GM21528 (cell line): Measurements from ENCODE around the gene STX18.

Experiments
- ATAC-seq: cut with Tn5 transposase; IDR thresholded peaks from one replicate; pipeline ENCODE4 v1.9.1; 2021; ENCODE audit warnings: mild to moderate bottlenecking, moderate library complexity; ENCODE audit not compliant: unreplicated experiment, low FRiP score

STX18 gene

DNA sequence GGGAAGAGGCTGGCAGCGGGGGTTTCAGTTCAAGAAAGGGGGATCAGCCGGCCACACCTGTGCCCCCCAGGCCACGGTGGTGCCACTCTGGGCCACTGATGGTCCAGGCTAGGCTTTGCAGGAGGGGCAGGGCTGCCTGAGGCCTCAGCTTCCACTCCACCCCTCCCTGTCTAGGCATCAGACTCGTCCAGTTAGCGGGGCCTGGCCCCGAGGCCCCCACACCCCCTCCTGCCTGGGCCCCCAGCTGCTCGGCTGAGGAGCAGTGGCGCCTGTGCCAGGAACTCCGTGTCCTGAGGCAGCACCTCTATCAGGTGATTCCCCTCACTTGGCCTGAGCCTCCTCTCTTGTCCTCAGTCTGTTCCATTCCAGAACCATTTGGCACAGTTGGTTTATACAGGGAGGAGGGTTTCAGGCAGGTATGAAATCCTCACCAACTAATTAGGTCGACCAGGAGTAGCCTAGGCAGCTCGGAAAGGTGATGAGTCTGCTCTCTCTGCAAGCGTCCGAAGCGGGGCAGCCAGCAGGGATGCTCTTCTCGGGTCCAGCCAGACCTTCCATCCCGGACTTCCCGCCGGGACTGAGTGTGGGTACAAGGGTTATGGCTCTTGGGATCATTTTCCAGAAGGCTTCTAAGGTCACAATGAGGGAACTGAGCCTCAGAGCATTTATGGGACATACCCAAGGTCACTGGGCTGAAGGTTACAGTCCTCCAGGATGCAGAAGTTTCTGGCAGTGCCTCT, 152.8 kb downstream of the STX18 start:
- ATAC-seq = no peak

DNA sequence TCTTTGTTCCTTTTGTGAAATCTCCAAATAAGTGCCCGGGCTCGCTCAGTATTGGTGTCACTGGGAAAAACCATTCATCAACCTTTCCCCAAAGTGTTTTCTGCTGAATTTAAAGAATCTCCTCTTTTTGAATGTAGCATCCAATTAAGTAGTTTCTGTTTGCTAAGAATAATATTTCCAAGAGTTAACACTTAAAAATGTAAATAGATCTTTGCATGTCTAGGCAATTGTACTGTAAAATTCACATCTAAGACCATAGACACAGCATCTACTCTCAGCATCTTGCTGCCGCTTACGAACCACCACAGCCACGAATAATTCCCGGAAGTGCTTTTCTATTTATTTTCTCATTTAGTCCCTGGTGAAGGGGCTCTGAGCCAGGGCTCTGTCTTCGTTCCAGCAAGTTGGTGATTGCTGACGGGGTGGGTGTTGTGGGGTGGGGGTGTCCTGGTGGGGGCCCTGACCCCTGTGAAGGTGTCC, 153.5 kb downstream of the STX18 start:
- ATAC-seq = no peak

DNA sequence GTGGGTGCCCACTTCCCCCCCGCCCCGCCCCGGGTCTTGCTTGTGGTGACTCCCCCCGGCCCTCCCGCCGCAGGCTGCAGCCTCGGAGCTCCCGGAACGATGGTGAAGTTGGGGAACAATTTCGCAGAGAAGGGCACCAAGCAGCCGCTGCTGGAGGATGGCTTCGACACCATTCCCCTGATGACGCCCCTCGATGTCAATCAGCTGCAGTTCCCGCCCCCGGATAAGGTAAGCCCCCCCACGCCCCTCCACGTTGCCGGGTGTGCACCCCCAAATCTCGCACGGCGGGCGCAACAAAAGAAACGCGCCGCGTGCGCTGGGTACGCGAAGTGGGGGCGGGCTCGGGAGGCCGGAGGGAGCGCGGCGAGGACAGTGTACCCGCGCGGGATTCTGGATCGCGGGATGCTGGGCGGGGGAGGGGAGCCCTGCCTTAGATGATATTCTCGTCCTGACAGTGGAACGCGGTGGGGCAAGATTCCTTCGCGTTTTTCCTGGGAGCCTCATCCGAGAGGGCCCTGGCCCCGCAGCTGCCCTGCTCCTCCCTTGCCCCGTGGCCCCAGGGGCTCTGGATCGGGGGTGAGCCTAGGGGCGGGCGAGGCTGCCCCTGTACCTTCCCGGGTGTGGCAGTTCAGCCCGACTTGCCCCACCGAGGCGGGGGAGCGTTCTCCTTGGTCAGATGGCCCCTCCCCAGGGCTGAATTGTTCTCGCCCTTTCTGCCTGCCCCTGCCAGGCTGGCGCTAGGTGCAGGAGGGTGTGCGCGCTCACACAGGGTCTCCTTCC, 154.1 kb downstream of the STX18 start:
- no peak for ATAC-seq

DNA sequence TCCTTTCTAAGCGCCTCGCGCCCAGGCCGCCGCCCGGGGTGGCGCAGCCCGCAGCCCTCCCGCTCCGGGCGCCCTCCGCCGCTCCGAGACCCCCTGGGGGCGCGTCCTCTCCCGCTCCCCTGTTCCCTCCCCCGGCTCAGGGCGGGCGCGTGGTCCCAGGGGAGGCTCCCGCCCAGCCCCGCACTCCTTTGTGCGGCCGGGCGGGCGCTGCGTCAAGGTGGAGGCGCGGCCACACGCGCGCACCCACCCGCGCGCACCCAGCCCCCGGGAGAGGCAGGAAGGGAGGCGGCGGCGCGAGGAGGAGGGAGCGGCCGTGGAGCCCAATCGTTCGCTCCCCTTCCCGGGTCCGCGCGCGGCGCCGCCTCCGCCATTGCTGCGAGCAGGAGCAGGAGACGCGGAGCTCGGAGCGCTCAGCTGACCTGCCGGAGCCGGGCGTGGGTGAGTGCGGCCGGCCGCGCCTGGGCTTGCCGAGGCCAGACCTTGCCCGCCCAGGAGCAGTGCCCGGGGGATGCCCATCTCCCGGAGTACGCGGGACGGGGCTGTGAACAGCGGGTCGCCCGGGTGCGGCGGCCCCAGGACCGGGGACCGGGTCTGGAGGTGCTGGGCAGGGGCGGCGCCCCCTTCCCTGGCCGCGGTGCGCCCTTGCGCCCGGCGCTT, 155.0 kb downstream of the STX18 start, which contains the start of gene NSG1:
TSS of gene NSG1 (plus strand) at position 367 of the 657 bp plus-strand sequence. CDS start 528 bp downstream, outside the sequence.
- no peak for ATAC-seq

DNA sequence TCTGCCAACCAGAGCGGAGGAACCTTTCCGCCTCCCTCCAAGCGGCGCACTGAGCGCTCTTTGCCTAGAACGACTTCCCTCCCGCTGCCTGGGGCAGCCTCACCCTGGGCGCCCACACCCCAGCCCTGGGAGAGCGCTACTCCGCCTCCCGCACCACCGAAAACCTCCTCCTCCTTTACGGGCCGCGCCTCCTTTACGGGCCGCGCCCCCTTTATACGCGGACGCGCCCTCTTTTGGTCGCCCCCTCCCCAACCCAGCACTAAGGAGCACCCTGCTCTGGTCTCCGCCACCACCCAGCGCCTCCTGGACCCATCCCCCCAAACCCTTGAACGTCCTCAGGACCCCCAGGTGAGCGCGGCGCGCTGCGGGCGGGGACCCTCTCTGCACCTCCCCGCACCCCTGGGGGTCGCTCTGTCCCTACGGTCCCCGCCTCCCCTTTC, 155.5 kb downstream of the STX18 start:
- no peak for ATAC-seq

DNA sequence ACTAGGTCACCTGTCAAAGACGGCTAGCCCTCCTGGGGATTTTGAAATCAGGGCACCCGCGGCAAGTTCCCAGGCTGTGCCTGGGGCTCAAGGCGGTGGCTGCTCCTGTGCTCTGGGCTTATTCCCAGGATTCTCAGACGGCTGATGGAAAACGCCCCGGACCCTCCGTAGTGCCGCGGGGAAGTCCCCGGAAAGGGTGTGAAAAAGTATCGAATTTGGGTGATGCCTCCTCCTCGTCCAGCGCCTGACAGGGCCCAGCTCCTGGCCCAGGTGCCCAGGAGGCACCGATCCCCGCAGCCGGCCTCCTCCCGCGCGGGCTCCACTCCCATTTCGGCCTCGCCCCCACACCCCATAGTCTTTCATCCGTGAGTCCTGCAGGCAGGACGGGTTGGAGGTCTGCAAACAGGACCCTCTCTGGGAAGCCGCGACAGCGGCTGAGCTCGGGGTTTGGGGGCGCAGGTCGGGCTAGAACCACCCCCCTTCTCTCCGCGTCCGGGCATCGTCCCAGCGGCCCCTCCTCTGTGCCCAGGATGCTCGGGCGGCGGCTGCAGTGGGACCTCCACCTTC, 156.0 kb downstream of the STX18 start:
- no peak for ATAC-seq

DNA sequence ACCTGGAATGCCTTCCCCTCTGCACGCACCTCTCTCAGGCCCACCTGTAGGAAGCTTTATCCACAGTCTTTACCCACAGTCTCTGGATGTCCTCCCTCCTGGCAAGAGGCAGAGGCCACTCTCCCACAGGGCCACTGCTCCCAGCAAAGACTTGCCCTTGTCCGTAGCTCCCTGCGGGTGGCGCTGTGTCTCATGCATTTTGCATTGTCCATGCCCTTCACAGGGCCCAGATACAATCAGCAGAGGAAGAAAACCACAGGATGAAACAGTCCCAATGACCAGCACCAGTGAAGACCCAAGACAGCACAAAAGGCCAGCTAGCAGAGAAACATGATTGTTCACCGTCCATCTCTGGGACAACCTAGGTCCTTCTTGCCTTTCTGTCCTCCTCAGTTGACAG, 157.0 kb downstream of the STX18 start:
- no peak for ATAC-seq

DNA sequence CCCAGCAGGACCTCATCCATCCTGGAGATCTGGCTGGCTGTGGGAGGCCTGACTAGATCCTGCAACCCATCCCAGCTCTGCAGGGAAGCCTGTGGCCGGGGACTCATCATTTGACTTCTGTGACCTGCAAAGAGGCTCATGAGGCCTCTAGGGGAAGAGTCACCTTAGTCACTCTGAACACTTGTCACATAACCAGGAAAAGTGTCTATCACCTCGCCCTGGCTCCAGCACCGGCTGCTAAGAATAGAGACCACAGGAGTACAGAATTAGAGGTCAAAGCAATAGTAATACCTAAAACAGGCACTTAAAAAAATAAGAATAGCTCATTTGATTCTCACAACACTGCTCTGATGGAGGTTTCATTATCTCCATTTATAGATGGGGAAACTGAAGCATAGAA, 158.8 kb downstream of the STX18 start:
- ATAC-seq = no peak

DNA sequence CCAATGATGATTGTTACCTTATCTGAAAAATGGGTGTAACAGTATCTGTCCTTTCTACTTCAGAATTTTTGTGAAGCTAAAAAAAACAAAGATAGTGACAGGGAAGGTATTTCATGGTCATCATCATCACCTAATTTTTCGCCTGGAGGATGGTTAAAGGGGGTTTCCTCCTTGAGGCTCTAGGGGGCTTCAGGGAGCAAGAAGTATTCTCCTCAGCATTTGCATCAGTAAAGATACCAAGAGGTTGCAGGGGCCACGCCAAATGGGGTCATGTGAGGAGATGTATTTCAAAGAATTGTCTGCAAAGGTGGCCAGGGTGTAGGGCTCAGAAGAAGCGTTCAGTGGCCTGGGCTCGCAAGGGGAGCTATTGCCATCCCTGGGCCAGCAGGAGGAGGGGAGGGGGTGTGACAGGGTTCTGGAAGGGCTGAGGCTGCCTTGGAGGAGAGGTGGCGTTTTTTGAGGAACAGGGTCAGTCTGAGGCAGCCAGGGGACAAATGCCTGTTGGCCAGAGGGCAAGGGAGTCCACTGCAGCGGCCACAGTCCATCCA, 162.2 kb downstream of the STX18 start:
- no peak for ATAC-seq

DNA sequence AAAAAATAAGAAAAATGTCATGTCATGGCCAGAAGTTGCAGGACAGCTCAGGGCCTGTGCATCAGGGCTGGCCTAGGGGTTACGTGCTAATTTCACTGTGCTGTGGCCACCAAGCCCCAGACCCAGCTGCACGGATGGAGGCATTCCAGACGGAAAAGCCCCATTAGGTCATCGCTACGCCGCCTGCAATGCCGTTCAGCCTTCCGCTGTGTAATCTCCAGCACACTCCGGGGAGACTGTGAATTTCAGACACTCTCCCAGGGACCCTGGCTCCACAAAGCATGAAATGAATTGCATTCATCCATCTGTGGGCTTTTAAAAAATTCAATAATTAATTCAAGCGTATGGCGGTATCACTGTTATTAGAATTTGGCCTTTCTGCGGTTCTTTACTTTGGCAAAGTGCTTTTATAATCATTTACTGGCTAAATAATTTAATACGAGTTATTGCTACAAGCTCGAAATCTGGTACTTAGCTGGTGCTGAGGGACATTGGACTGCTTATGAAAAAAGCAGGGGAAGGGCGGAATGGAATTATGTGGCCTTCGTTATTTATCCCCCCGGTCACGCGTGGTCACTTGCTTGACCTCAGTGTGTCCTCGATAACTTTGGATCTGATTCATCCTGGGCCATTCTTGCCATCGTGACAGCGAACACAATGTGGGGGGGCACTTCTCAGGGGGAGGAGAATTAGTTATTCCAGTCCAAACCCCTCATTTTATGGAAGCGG, 164.0 kb downstream of the STX18 start:
- ATAC-seq = no peak

DNA sequence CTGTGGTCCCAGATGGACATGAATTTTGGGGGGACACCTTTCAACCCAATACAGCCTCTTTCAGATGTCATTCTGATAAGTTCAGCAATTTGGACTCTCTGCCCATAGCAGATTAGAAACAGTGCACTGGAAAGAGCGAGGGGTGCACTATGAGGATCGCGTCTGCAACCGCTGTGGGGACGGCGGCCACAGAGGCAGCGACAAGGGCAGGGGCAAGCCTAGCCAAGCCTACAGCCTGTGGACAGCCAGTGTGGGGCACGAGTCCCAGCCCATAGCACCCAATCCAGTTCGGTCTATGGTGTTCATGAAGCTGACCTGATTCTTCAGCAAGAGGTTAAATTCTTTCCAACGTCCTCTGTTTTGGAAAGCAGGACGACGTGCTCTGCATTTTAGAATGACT, 164.7 kb downstream of the STX18 start:
- no peak for ATAC-seq

DNA sequence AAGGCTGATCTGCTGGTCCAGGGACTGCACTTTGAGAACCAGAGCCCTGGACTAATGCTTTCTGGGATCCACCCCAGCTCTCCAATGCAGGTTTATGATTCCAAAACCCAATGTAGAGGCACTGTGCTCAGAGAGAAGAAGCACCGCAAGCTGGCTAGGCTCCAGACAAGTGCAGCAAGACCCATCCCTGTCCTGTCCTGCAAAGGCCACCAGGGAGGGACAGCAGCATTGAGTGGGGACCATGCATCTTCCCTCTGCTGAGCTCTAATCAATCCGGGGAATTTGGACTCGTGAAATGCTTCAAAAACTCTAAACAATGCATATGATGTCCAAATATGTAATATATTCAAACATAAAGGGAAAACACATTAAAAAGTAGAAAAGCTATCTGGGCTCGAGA, 165.8 kb downstream of the STX18 start:
- ATAC-seq = no peak

DNA sequence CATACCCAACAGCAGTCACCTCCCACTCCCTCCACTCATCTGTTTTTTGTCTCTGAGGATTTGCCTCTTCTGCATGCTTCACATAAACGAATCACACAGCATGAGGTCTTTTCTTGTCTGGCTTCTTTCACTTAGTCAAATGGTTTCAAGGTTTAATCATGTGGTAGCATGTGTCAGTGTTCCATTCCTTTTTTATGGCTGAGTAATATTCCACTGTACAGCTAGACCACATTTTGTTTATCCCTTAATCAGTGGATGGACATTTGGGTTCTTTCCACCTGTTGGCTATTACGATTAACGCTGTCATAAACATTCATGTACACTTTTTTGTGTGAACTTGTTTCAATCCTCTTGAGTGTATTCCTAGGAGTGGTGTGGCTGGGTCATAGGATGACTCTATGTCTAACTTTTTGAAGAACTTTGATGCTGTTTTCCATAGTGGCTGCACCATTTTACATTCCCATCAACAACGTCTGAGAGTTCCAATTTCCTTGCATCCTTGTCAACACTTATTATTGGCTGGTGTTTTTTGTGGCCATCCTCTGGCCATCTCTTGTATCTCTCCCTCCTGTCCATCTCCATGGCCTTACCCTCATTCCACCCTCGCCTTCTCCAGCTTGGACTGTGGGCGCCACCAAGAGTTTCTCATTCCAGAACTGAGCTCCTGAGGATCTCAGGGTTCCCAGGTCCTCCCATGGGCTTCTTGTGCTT, 167.3 kb downstream of the STX18 start:
- ATAC-seq = no peak
